GM19239 (cell line): ENCODE measurements around the gene EYA4.

Experiments used
- DNase-seq: peaks from one replicate; pipeline ENCODE4 v3.0.0; 2011; ENCODE audit warnings: low spot score; ENCODE audit not compliant: insufficient read length
- FAIRE-seq: peaks from 2 replicates; lab custom pipeline; 2011; peaks lifted over from hg19 to GRCh38; lab: Jason Lieb, UNC

The EYA4 gene

GRCh38 chr6:133241901-133242636, 912 bp downstream of the EYA4 start:
- FAIRE-seq (no peak), DNase-seq (no peak)

GRCh38 chr6:133242637-133243585, 1.8 kb downstream of the EYA4 start:
- DNase-seq (no peak), FAIRE-seq (no peak)

GRCh38 chr6:133243723-133244305, 2.7 kb downstream of the EYA4 start:
- FAIRE-seq (no peak), DNase-seq (no peak)

DNA sequence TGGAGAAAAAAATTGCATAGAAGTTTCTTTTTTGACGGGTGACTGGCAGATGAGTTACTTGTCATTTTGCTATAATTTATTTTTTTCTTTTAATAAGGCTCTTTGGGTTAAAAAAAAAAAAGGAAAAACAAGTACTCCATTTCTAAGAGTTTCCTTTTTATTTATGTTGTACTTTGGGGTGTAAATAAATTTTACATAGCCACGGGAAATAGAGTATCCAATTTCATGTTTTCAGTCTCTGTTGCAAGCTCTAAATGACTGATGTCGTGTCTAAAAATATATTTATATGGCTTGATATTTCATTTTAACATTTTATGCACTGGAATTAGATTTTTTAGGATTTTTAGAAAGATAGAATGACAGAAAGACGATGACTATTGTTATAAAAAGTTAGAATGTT, 3.4 kb downstream of the EYA4 start:
- FAIRE-seq (no peak), DNase-seq (no peak)

DNA sequence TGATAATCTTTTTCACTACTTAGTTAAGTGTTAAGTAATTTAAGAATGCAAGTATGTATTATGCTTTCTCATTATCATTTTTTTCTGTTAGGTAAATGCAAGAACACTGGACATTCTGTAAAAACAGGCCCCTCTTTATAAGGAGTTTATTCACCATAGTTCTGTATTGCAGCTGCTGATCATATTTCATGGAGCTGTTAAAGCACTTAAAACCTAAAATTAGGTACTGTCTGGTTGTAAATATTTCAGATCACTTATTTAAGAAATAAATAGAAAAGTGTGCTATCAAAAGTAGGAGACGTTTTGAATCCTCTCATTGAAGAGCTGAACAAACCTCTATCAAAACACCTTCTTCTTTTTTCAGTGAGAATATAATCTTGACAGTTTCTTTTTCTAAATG, 3.9 kb downstream of the EYA4 start:
- no peak for DNase-seq
- no peak for FAIRE-seq

GRCh38 chr6:133245422-133245903, 4.3 kb downstream of the EYA4 start:
- FAIRE-seq (no peak), DNase-seq (no peak)

- FAIRE-seq (no peak), DNase-seq (no peak)
Measured at GRCh38 chr6:133247581-133247980, 6.4 kb downstream of the EYA4 start.

DNA sequence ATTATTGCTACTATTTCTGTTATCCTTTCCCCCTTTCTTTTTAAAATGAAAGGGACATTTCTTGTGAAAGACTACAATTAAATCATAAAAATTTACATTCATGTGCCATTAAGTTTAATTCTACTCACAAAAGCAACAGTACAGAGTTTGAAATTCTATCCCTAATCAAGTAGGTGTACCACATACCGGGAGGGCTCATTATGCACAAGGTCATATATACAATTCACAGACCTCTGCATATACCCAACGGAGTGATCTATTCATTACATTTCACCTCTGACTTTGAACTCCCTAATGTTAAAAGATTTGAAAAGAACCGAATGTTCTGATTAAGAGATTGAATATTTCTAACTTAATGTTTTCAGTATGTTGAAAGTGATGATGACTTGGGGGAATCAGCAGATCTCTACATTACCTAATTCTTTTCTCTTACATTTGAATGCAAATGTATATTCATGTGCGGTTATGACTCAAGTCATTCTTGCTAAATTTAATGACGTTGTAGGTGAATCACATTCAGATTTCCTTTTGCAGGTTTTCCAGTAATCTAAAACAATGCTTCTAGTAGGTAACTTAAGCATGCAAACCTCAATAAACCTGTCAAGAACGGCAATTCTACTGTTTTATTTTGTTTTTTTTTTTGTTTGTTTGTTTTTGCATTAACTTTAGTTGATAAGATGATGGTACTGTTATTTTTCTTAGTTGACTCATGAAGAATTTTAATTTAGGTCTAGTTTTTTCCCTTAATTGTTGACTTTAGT, 7.3 kb downstream of the EYA4 start:
- FAIRE-seq, result no peak

DNA sequence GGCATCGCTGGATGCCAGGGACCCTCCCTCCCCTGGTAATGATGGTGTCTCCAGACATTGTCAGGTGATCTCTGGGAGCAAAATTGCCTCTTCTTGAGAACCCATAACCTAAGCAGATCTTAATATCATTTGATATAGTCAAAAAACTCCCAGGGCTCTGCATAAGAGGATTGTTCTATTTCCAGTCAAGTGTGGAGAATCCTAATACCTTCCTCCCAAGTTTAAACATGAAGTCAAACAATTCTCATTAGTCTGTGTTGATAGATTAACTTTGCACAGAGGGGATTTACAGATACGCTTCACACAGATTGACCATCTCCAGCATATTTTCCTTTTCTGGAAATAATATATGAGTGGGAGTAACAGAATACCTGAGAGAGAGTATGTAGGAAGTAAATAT, 10.5 kb downstream of the EYA4 start:
- FAIRE-seq, result no peak
- DNase-seq, result no peak

More for the DNA sequence above, 7.3 kb downstream of the EYA4 start:
- no peak for DNase-seq

- DNase-seq, result no peak
- FAIRE-seq, result no peak
Measured at GRCh38 chr6:133254552-133255228, 13.5 kb downstream of the EYA4 start.

- DNase-seq (no peak), FAIRE-seq (no peak)
Measured at GRCh38 chr6:133257545-133258105, 16.5 kb downstream of the EYA4 start.

DNA sequence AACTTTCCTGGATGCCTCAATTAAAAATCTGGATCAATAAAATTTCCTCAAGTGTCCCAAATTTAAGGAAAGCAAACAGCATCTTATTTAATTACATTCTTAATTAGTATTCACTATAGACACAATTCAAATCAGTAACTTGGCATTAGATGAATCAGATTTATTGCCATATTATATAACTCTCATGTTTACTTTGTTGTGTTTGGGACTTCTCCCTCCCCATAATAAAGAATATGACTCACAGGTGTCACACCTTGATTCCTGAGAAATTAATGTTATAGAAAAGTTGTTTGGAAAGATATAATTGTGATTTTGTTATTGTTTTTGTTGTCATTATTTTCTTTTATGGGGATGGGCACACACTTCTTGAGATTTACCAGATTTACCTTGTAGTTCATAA, 18.4 kb downstream of the EYA4 start:
- DNase-seq, result no peak
- FAIRE-seq, result no peak

DNA sequence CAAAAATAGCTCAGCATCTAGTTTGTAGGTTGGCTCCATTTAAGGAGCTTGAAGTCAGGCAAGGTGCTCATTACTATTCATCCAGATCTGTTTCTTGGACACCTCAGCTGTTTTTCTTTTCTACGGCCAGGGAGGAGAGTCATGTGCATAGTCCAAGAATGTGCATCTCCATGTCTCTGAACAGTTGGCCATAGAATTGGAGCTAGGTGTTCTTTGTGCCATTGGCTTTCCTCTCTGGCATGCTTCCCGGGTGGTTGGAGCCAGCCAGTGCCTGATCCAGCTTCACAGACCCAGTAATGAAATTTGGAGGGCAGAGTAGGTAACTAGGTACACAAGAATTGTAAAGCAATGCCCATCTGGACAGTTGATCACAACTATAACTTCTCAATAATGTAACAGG, 21.6 kb downstream of the EYA4 start:
- FAIRE-seq (no peak), DNase-seq (no peak)

- no peak for FAIRE-seq
- no peak for DNase-seq
Measured at GRCh38 chr6:133265066-133265465, 23.9 kb downstream of the EYA4 start.

GRCh38 chr6:133266186-133266585, 25.0 kb downstream of the EYA4 start:
- DNase-seq (no peak), FAIRE-seq (no peak)

DNA sequence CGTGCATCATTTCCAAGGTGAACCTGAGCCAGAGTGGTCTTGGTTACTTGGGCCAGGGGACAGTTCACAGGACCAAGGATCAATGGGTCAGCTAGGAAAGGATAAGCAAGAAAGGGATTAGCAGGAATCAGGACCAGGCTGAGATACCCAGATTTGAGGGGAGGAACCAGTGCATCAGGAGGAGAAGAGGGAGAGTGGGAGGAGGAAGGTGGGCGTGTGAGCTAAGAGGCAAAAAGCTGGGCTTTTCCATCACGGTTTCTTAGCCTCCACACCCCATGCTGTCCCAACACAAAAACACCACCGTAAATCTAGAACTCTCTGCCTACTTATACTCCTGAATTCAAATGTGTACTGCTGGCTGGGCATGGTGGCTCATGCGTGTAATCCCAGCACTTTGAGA, 27.5 kb downstream of the EYA4 start:
- DNase-seq (no peak), FAIRE-seq (no peak)

DNA sequence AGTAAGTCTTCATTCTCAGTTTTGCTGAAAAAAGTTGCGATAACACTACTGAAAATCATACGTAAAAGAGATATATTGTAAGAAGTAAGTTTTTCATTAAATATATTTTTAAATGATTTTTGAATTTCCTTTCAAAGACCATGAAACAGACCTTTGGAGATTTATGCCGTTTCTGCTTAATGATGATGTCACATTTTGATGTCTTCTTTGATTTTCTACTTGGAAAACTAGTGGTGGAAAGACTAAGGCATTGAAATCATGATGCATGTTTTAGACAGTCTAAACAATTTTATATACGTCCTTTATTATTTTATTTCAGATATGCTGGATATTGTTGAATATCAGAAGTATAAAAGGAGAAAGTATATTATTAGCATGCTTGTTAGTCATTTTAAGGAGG, 33.7 kb downstream of the EYA4 start:
- no peak for FAIRE-seq
- no peak for DNase-seq

DNA sequence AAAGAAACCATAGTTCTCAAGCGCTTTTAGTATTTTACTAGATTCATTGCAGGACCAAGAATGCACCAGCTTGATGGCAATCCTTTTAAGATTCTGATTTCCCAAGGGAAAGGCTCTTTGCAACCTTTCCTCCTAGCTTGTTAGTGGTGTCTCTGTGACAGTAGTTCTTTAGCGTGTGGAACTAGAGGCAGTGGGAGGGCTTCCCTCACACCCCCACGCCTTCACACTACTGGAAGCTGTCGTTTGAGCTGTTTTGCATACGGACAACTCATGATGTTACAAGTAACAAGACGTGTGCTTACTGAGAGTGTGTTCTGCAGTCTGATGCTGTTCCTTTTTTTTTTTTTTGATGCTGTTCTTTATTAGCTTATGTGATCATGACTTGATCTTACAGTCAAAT, 34.1 kb downstream of the EYA4 start:
- FAIRE-seq (no peak), DNase-seq (no peak)

DNA sequence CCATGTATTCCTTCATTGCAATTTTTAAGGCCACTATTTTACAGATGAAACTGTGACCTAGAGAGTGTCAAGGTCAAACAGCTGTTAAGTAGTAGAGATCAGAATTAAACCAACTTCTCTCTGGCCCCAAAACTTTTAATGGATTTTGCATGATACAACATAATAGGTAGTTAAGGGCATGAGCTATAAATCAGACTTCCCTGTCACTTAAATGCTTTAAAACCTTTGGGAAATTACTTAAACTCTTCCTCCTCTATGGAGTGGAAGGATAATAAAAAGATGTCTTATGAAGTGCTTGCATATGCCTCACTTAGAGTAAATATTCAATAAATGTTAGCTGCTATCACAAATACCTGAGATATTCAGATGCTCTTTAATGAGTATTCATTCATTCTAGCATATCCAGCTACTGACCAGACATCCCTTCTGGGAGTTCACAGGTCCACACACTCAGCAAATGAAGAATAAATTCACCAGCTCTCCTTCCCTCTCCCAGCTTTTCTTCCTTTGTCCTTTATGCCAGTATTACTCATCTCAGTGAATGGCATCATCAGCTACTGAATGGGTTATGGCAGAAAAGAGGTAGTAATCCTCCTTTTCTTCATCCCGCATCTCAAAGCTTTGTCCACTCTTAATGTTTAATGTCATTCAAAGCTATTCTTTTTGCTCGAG, 36.2 kb downstream of the EYA4 start:
- no peak for DNase-seq
- FAIRE-seq, result no peak
